Measurements from ENCODE around the gene DYRK3.

DYRK3 gene

DNA sequence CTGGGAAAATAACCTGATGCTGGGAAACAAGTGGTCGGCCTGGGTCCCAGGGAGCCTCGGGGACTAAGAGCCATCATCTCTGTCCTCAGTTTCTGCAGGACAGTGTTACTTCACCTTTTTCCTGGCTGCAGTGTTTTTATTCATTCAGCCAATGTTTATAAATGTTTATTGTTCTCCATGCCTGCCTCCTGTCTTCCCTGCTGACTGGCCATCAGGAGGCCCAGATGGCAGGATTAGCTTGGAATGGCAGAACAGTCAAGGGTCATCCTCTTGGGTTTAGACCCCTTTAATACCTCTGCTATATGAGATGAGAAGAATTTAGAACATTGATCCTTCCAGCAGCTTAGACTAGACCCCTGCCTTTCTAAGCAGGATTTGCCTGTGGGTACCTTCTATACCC, 62.7 kb downstream of the DYRK3 start:
- peaks cover 18% of the 10 kb centered on the region for H3K36me3 Mint-ChIP-seq
- no peak for DNase-seq
- no peaks in the 10 kb centered on the region for H3K9me3 Mint-ChIP-seq
- no peaks in the 10 kb centered on the region for H3K27me3 Mint-ChIP-seq
- no peak overlapping the region for H3K27ac Mint-ChIP-seq
- peaks cover 20% of the 10 kb centered on the region for H3K4me1 Mint-ChIP-seq
- CTCF ChIA-PET: no interaction called here
- H3K4me3 Mint-ChIP-seq: no peak overlapping the region
